HepG2 (cell line): ENCODE data around the gene SLC20A1. TPM values are rescaled to one million over a fixed set of nuclear protein-coding genes. Genes with fewer than 3 reads are reported as not detected.

Experiments
- AHDC1 ChIP-seq: sonication (generic); formaldehyde crosslinking; IDR thresholded peaks from 2 replicates; pipeline ENCODE4 v1.5.1; 2020; ENCODE audit warnings: mild to moderate bottlenecking, missing genetic modification reagents, borderline replicate concordance
- CBX2 ChIP-seq, 2 experiments: fragments of 200-600 bp in 1 of 2; sonication (generic); formaldehyde crosslinking in 1 of 2; IDR thresholded peaks; 2 replicates each; pipeline versions ENCODE4 v1.7.0 to v1.8.1; 2018 to 2022; ENCODE audit warnings: low read depth in 2 of 2, low read length in 1 of 2, mild to moderate bottlenecking in 1 of 2, missing genetic modification reagents in 1 of 2
- CHD4 ChIP-seq: fragments of 200-600 bp; sonication (generic); IDR thresholded peaks from 2 replicates; pipeline ENCODE4 v1.7.0; 2017; ENCODE audit warnings: mild to moderate bottlenecking, low read length, borderline replicate concordance
- E2F2 ChIP-seq: sonication (generic); formaldehyde crosslinking; IDR thresholded peaks from 2 replicates; pipeline ENCODE4 v1.4.0; 2020; ENCODE audit warnings: missing genetic modification reagents, borderline replicate concordance
- E2F5 ChIP-seq: sonication (generic); formaldehyde crosslinking; conservative IDR thresholded peaks from 2 replicates; pipeline ENCODE4 v1.4.0; 2020; ENCODE audit warnings: missing genetic modification reagents
- ETV6 ChIP-seq: sonication (generic); formaldehyde crosslinking; conservative IDR thresholded peaks from 2 replicates; pipeline ENCODE4 v1.4.0; 2020; ENCODE audit warnings: missing genetic modification reagents
- HOXA9 ChIP-seq: sonication (generic); formaldehyde crosslinking; IDR thresholded peaks from 2 replicates; pipeline ENCODE4 v1.8.1; 2022; ENCODE audit warnings: missing genetic modification reagents, mild to moderate bottlenecking, moderate library complexity, borderline replicate concordance
- IKZF5 ChIP-seq: IDR thresholded peaks from 2 replicates; pipeline ENCODE4 v1.6.1; 2018; ENCODE audit warnings: missing genetic modification reagents, mild to moderate bottlenecking, missing compliant biosample characterization
- KLF9 ChIP-seq: IDR thresholded peaks from 2 replicates; pipeline ENCODE4 v1.6.1; 2016; ENCODE audit warnings: low read depth
- MEIS1 ChIP-seq: sonication (generic); formaldehyde crosslinking; IDR thresholded peaks from 2 replicates; pipeline ENCODE4 v1.9.0; 2021; ENCODE audit warnings: mild to moderate bottlenecking, missing genetic modification reagents, moderate library complexity, borderline replicate concordance
- ZNF296 ChIP-seq: sonication (generic); formaldehyde crosslinking; conservative IDR thresholded peaks from 2 replicates; pipeline ENCODE4 v1.5.0; 2020; ENCODE audit warnings: mild to moderate bottlenecking, missing genetic modification reagents
- ZNF33A ChIP-seq: sonication (generic); formaldehyde crosslinking; IDR thresholded peaks from 2 replicates; pipeline ENCODE4 v1.5.1; 2020; ENCODE audit warnings: missing genetic modification reagents, mild to moderate bottlenecking, moderate library complexity, borderline replicate concordance
- ZNF382 ChIP-seq: sonication (generic); formaldehyde crosslinking; IDR thresholded peaks from 2 replicates; pipeline ENCODE4 v1.5.0; 2020; ENCODE audit warnings: missing genetic modification reagents, mild to moderate bottlenecking, borderline replicate concordance
- ZNF549 ChIP-seq: sonication (generic); formaldehyde crosslinking; IDR thresholded peaks from 2 replicates; pipeline ENCODE4 v1.5.0; 2020; ENCODE audit warnings: missing genetic modification reagents
- ZNF605 ChIP-seq: sonication (generic); formaldehyde crosslinking; IDR thresholded peaks from 2 replicates; pipeline ENCODE4 v1.8.0; 2022; ENCODE audit warnings: mild to moderate bottlenecking, missing genetic modification reagents
- ZNF773 ChIP-seq: sonication (generic); formaldehyde crosslinking; IDR thresholded peaks from 2 replicates; pipeline ENCODE4 v1.4.0; 2020; ENCODE audit warnings: missing genetic modification reagents, borderline replicate concordance
- ZNF792 ChIP-seq: IDR thresholded peaks from 2 replicates; pipeline ENCODE4 v1.6.1; 2016
- ZSCAN12 ChIP-seq: sonication (generic); formaldehyde crosslinking; IDR thresholded peaks from 2 replicates; pipeline ENCODE4 v1.9.0; 2021; ENCODE audit warnings: mild to moderate bottlenecking, missing genetic modification reagents
- ZSCAN31 ChIP-seq: sonication (generic); formaldehyde crosslinking; IDR thresholded peaks from 2 replicates; pipeline ENCODE4 v1.5.0; 2020; ENCODE audit warnings: low read depth, mild to moderate bottlenecking, missing genetic modification reagents
- ZSCAN9 ChIP-seq: IDR thresholded peaks from 2 replicates; pipeline ENCODE4 v1.6.1; 2016; ENCODE audit warnings: borderline replicate concordance
- polyA plus RNA-seq, 8 experiments: library from polyadenylated mRNA; depleted of rRNA in 3 of 8; stranded (reverse) in 7 of 8; unstranded in 1 of 8; fragments of >200 nt; fragmentation: Illumina TruSeq in 4 of 8; extraction: Trizol in 4 of 8; gene quantifications; 2 replicates each; pipeline versions ENCODE4 v1.2.1 to v1.2.3, GENCODE V29; 2011 to 2016; ENCODE audit warnings: low read depth in 4 of 8, missing spikeins in 1 of 8, mixed read lengths in 1 of 8; ENCODE audit not compliant: insufficient read depth in 1 of 8
- total RNA-seq, 5 experiments: library from RNA; depleted of rRNA; stranded (reverse); fragments of >200 nt; fragmentation: Illumina TruSeq; extraction: Trizol; gene quantifications; 2 replicates each; pipeline ENCODE4 v1.2.3, GENCODE V29; 2016; ENCODE audit warnings: low read depth in 1 of 5

SLC20A1 gene
- total and polyA plus RNA-seq, 2 of the 13 experiments (the other 11 are each of a cell fraction or from before 2014, with no cell fraction given), result 54.0 to 85.9 TPM

GRCh38 chr2:112644155-112644932 lies 1.4 kb upstream of the SLC20A1 start (continued):
- TF ChIP-seq E2F5 (no peak), ZNF382 (CRISPR knock-in tag) (no peak), ZSCAN12 (CRISPR knock-in tag) (no peak), KLF9 (no peak), ZSCAN9 (CRISPR knock-in tag) (peak; percentile 88), ZNF33A (CRISPR knock-in tag) (no peak; the same call in 1 of the 2 replicates), ZNF773 (no peak), ZSCAN31 (no peak), ZNF549 (CRISPR knock-in tag) (no peak), MEIS1 (CRISPR knock-in tag) (peak; percentile 37; the same call in 1 of the 2 replicates), AHDC1 (CRISPR knock-in tag) (peak; percentile 94; the same call in 1 of the 2 replicates), IKZF5 (peak; percentile 86; the same call in 1 of the 2 replicates), HOXA9 (CRISPR knock-in tag) (no peak), ZNF605 (CRISPR knock-in tag) (no peak), CBX2 (IDR thresholded peaks at IDR 0.05; ENCODE audit: low read depth, low read length) (no peak), CBX2 (CRISPR knock-in tag; IDR thresholded peaks at IDR 0.05; ENCODE audit: low read depth) (0 out of 2 replicates have a peak, but pooled peaks have one; percentile 40), CHD4 (0 out of 2 replicates have a peak, but pooled peaks have one; percentile 76), ZNF792 (no peak; the same call in 1 of the 2 replicates), ETV6 (no peak), E2F2 (CRISPR knock-in tag) (no peak), ZNF296 (CRISPR knock-in tag) (no peak)
